ENCODE data around the gene PTPN1.

The PTPN1 gene

GRCh38 chr20:50464026-50464724 is 46.0 kb upstream of the PTPN1 start:
- Histone ChIP-seq H3K79me2 (ENCODE audit: control insufficient read depth, low read length) (no peaks in the 10 kb centered on the region), H3F3A (ENCODE audit: control insufficient read depth, insufficient read depth) (no peaks in the 10 kb centered on the region), H3K4me1 (ENCODE audit: control insufficient read depth, low read length) (peaks cover 8% of the 10 kb centered on the region), H3K9me2 (replicated peaks; ENCODE audit: control insufficient read depth, low read length) (no peaks in the 10 kb centered on the region), H3K27me3 (ENCODE audit: control insufficient read depth, low read length) (peaks cover 6% of the 10 kb centered on the region), H3K27ac (ENCODE audit: low read depth, low read length) (no peak overlapping the region), H4K20me1 (ENCODE audit: control insufficient read depth, insufficient read depth, low read depth, low read length) (no peaks in the 10 kb centered on the region), H3K9me3 (ENCODE audit: control insufficient read depth, insufficient read depth, low read length) (no peaks in the 10 kb centered on the region), H3K4me3 (ENCODE audit: low read length) (no peak overlapping the region), H3K4me2 (ENCODE audit: low read length) (peak overlapping the region; percentile 47), H3K36me3 (ENCODE audit: control insufficient read depth, low read length) (no peaks in the 10 kb centered on the region)
- TF ChIP-seq, protein P1, sequence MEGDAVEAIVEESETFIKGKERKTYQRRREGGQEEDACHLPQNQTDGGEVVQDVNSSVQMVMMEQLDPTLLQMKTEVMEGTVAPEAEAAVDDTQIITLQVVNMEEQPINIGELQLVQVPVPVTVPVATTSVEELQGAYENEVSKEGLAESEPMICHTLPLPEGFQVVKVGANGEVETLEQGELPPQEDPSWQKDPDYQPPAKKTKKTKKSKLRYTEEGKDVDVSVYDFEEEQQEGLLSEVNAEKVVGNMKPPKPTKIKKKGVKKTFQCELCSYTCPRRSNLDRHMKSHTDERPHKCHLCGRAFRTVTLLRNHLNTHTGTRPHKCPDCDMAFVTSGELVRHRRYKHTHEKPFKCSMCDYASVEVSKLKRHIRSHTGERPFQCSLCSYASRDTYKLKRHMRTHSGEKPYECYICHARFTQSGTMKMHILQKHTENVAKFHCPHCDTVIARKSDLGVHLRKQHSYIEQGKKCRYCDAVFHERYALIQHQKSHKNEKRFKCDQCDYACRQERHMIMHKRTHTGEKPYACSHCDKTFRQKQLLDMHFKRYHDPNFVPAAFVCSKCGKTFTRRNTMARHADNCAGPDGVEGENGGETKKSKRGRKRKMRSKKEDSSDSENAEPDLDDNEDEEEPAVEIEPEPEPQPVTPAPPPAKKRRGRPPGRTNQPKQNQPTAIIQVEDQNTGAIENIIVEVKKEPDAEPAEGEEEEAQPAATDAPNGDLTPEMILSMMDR (IDR thresholded peaks at IDR 0.05; ENCODE audit: low read depth, low read length, poor library complexity, severe bottlenecking) = peak; percentile 79
- TF ChIP-seq EZH2phosphoT487 (IDR thresholded peaks at IDR 0.05; ENCODE audit: borderline replicate concordance, low read length) = no peak

GRCh38 chr20:50464725-50465650 is 45.2 kb upstream of the PTPN1 start:
- peaks cover 8% of the 10 kb centered on the region for H3K4me1 ChIP-seq (ENCODE audit: control insufficient read depth, low read length)
- H3K4me3 ChIP-seq (ENCODE audit: low read length) = no peak overlapping the region
- peaks cover 6% of the 10 kb centered on the region for H3K27me3 ChIP-seq (ENCODE audit: control insufficient read depth, low read length)
- TF ChIP-seq, protein P1 (IDR thresholded peaks at IDR 0.05; ENCODE audit: low read depth, low read length, poor library complexity, severe bottlenecking) = no peak
- no peak for TF ChIP-seq EZH2phosphoT487 (IDR thresholded peaks at IDR 0.05; ENCODE audit: borderline replicate concordance, low read length)
- H3K9me3 ChIP-seq (ENCODE audit: control insufficient read depth, insufficient read depth, low read length) = no peaks in the 10 kb centered on the region
- H3F3A ChIP-seq (ENCODE audit: control insufficient read depth, insufficient read depth) = no peaks in the 10 kb centered on the region
- no peaks in the 10 kb centered on the region for H3K36me3 ChIP-seq (ENCODE audit: control insufficient read depth, low read length)
- no peaks in the 10 kb centered on the region for H4K20me1 ChIP-seq (ENCODE audit: control insufficient read depth, insufficient read depth, low read depth, low read length)
- no peaks in the 10 kb centered on the region for H3K79me2 ChIP-seq (ENCODE audit: control insufficient read depth, low read length)
- H3K9me2 ChIP-seq (replicated peaks; ENCODE audit: control insufficient read depth, low read length) = no peaks in the 10 kb centered on the region
- no peak overlapping the region for H3K27ac ChIP-seq (ENCODE audit: low read depth, low read length)
- no peak overlapping the region for H3K4me2 ChIP-seq (ENCODE audit: low read length)

DNA sequence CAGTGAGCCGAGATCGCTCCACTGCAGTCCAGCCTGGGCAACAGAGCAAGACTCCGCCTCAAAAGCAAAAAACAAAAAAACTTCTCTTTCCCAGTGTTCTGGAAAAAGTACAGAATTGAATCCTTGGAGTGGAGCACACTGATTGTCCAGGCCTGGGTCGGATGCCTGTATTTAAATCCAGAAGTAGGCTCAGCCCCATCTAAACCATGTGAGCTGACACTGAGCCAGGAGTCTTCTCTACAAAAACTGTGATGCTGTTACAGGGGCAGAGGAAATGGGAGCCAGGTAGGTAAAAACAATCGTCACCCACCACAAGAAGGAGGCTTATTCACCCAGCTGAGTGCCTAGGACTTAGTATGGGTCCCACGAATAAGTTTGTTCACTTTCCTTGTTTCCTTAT is 43.0 kb upstream of the PTPN1 start:
- no peaks in the 10 kb centered on the region for H3K9me2 ChIP-seq (replicated peaks; ENCODE audit: control insufficient read depth, low read length)
- peaks cover 8% of the 10 kb centered on the region for H3K4me1 ChIP-seq (ENCODE audit: control insufficient read depth, low read length)
- no peaks in the 10 kb centered on the region for H3K79me2 ChIP-seq (ENCODE audit: control insufficient read depth, low read length)
- no peaks in the 10 kb centered on the region for H4K20me1 ChIP-seq (ENCODE audit: control insufficient read depth, insufficient read depth, low read depth, low read length)
- no peak overlapping the region for H3K4me3 ChIP-seq (ENCODE audit: low read length)
- H3K36me3 ChIP-seq (ENCODE audit: control insufficient read depth, low read length) = no peaks in the 10 kb centered on the region
- no peak overlapping the region for H3K27ac ChIP-seq (ENCODE audit: low read depth, low read length)
- H3F3A ChIP-seq (ENCODE audit: control insufficient read depth, insufficient read depth) = no peaks in the 10 kb centered on the region
- peaks cover 3% of the 10 kb centered on the region for H3K27me3 ChIP-seq (ENCODE audit: control insufficient read depth, low read length)
- no peaks in the 10 kb centered on the region for H3K9me3 ChIP-seq (ENCODE audit: control insufficient read depth, insufficient read depth, low read length)
- H3K4me2 ChIP-seq (ENCODE audit: low read length) = no peak overlapping the region
- TF ChIP-seq EZH2phosphoT487 (IDR thresholded peaks at IDR 0.05; ENCODE audit: borderline replicate concordance, low read length) = no peak
- TF ChIP-seq, protein P1 (IDR thresholded peaks at IDR 0.05; ENCODE audit: low read depth, low read length, poor library complexity, severe bottlenecking) = no peak

Data from DOHH2 (cell line).